IPS-NIHi7 (cell line): ENCODE measurements around the gene B4GALT2.

Source experiments
- DNase-seq: peaks from one replicate; pipeline ENCODE4 v3.0.0; 2012; ENCODE audit warnings: mixed read lengths; ENCODE audit errors: extremely low spot score

The B4GALT2 gene

DNA sequence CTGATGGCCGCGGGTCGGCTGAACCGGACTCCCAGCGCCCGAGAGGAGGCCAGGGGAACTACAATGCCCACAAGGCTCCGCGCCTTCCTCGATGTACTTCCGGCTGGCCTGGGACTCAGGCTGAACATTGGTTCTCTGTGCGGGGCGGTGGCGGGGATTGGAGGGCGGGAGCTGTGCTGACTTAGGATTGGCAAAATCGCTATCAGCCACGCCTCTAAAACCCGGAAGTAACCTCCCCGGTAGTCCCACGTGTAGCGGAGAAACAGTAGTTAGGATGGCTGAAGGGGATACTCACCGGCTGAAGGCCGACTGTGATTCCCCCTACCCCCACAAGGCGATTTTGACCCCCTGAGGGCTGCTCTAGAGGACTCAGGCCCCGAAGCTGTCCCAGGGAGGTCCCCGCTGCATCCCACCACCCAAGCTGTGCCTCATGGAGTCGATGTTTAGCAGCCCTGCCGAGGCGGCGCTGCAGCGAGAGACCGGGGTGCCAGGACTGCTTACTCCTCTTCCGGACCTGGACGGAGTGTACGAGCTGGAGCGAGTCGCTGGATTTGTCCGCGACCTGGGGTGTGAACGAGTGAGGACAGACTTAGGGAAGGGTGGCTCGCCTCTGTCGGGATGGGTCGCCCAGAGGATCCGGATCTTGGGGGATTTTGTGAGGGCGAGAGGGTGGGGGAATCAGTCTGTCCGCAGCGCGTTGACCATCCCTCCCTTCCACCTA lies 9.1 kb upstream of the B4GALT2 start, which contains the start of gene DPH2:
DPH2 (plus strand) TSS at position 265 of the 721 bp plus-strand sequence; CDS start at position 431, 166 bp downstream.
- DNase-seq = peak; percentile 100

DNA sequence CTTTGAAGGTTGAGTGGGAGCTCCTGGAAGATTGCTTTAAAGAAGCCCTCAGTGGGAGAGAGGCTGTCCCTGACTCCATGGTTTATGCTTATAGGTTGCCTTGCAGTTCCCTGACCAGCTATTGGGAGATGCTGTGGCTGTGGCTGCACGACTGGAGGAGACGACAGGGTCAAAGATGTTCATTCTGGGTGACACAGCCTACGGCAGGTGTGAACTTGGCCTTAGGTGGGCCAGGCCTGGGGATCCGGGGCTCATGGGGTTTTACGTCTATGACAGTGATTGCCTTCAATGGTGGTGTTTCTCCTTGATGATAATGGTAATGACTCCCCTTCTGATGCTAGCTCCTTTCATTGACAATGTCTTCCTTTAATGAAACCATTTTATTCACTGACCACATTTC lies 8.5 kb upstream of the B4GALT2 start:
- DNase-seq = no peak

DNA sequence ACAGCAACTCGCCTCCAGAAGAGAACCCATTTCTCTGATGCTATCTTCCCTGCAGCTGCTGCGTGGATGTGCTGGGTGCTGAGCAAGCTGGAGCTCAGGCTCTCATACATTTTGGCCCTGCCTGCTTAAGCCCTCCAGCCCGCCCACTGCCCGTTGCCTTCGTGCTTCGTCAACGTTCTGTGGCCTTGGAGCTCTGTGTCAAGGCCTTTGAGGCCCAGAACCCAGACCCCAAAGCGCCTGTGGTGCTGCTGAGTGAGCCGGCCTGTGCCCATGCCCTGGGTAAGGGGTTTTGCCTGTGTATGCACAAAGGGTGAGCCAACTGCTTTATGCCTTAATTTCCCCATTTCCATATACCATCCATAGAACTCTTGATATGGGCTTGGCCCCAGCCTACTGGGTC lies 8.1 kb upstream of the B4GALT2 start:
- no peak for DNase-seq

GRCh38 chr1:43971336-43971980 lies 7.6 kb upstream of the B4GALT2 start:
- DNase-seq = no peak

DNA sequence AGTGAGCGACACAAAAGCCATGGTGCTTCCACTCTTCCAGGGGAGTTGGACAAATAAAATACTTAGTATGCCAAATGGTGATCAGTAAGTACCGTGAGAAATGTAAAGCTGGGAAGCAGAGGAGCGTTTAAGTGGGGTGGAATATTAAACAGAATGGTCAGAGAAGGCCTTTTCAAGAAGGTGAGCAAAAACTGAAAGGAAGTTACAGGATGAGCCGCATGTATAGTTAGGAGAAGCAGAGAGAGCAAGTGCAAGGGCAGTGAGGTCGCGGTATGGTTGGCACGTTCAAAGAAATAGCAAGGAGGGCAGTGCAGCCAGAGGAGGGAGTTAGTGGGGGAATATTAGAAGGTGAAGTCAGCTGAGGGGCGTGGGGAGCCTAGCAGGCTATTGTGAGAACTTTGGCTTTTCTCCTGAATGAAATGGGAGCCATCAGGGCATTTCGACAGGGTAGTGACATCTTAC lies 5.0 kb upstream of the B4GALT2 start:
- DNase-seq = peak; percentile 41

DNA sequence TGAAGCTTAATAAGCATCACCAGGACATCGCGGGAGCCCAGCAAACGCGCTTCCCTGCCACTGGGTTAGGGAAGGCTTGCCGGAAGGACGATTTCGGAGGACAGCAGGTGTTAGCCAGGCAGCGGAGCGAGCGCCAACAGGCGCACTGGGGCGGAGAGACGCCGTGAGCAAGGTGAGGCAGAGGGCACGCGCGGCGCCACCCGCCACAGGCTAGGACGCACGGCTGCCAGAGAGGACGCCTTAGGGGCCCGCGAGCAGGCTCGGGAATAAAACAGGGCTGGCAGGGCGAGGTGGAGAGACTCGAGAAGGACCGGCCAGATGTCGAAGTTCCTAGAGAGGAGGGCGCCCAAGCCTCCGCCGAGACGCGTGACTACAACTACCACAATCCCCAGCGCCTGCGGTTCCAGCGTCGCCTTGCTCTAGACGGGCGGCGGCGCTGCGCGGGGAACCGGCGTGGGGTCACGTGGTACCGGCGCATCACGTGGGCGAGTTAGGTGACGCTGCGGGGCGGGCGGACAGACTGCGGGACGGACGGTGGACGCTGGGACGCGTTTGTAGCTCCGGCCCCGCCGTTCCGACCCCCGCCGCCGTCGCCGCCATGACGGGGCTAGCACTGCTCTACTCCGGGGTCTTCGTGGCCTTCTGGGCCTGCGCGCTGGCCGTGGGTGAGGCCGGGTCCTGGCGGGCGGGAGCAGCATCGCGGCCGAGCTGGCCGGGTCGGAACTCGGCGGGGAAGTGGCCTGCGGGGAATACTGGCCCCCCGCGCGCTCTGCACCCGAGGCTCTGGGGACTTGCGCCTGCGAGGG lies 4.4 kb upstream of the B4GALT2 start, which contains the start of gene ATP6V0B:
ATP6V0B (plus strand) TSS at position 518 of the 806 bp plus-strand sequence; CDS start at position 599, 81 bp downstream.
- DNase-seq = peak; percentile 96

DNA sequence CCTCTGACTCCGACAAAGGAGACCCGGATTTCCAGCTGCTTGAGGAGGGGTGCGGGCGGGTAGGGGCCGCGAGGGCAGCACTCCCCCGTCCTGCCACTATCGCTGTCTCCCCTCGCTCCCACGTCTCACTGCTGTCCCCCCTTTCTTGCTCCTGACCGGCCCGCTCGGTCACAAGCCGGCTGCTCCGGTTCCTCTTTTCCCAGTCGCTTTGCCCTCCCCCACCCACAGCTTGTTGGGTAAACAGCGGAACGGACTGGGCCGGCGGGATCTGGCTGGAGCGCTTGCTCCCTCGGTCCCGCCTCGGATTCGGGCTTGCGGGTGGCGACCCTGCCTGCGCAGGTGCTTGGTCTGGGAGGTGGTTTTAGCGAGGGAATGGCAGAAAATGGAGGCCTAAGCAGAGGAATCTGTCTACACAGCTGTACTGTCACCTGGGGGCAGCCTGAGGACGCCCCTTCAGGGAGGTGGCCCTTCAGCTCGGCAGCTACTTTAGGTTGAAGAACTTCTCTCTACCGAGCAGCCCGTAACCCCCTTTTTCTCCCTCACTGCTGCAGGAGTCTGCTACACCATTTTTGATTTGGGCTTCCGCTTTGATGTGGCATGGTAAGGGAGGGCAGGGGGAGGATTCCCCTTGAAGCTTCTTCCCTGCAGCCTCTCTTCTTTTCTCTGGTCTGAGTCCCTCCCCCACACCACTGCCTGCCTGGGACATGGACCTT lies 3.6 kb upstream of the B4GALT2 start:
- peak; percentile 22 for DNase-seq

- no peak for DNase-seq
Observed at GRCh38 chr1:43976045-43976444, 3.0 kb upstream of the B4GALT2 start.

GRCh38 chr1:43976890-43977289 lies 2.1 kb upstream of the B4GALT2 start:
- no peak for DNase-seq

- no peak for DNase-seq
Observed at GRCh38 chr1:43977376-43978263, 1.4 kb upstream of the B4GALT2 start.

GRCh38 chr1:43978264-43978550 lies 803 bp upstream of the B4GALT2 start:
- no peak for DNase-seq

- no peak for DNase-seq
Observed at GRCh38 chr1:43979261-43979527, 184 bp downstream of the B4GALT2 start.

GRCh38 chr1:43979528-43980254 lies 681 bp downstream of the B4GALT2 start:
- DNase-seq = peak; percentile 54

GRCh38 chr1:43980255-43981134 lies 1.5 kb downstream of the B4GALT2 start:
- DNase-seq = no peak

DNA sequence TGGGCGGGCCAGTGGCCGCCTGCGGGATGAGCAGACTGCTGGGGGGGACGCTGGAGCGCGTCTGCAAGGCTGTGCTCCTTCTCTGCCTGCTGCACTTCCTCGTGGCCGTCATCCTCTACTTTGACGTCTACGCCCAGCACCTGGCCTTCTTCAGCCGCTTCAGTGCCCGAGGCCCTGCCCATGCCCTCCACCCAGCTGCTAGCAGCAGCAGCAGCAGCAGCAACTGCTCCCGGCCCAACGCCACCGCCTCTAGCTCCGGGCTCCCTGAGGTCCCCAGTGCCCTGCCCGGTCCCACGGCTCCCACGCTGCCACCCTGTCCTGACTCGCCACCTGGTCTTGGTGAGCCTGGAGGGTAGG lies 2.1 kb downstream of the B4GALT2 start:
- no peak for DNase-seq

DNA sequence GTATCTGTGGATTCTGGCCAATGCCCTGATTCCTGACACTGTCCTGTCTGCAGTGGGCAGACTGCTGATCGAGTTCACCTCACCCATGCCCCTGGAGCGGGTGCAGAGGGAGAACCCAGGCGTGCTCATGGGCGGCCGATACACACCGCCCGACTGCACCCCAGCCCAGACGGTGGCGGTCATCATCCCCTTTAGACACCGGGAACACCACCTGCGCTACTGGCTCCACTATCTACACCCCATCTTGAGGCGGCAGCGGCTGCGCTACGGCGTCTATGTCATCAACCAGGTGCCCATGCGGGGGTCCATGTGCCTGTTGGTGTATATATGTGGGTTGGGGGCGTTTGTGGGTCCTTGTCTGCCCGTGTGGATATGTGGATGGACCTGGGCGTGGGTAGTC lies 2.6 kb downstream of the B4GALT2 start:
- no peak for DNase-seq

DNA sequence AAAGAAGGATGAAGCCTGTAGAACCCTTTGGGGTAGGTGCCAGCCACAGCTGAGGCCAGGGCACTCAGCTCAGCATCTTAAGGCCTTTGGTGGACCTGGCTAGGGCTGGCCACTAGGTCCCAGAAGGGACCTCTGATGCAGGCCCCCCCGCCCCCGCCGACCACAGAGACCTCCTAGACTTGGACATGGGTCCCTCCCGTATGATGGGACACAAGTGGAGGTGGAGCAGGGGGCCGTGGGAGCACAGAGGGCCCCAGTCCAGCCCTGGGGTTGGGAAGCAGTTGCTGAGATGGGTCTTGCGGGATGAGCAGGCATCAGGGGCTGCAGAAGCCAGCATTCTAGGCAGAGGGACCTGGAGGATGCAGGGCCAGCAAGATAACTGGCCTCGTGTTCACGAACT lies 3.2 kb downstream of the B4GALT2 start:
- DNase-seq = no peak

- DNase-seq = no peak
Observed at GRCh38 chr1:43982808-43983207, 3.8 kb downstream of the B4GALT2 start.

- DNase-seq = no peak
Observed at GRCh38 chr1:43983253-43983899, 4.4 kb downstream of the B4GALT2 start.
